ENCODE measurements around the gene MARCHF10. TPM values are rescaled to one million over a fixed set of nuclear protein-coding genes. Genes with fewer than 3 reads are reported as not detected.
"Not testable (repeated sequence)": the region's sequence is repeated elsewhere in the genome, so short reads cannot be mapped to it uniquely, and the experiment has no call there.

The MARCHF10 gene
- total RNA-seq, 1 experiment from 2014 or later, result not detected

- CTCF ChIA-PET, result interaction anchor here (0.6 kb wide), 1 partner anchor 270 kb away, joined by 4 read pairs; no protein-coding TSS in a partner anchor
- Mint-ChIP-seq H3K36me3 (ENCODE audit: insufficient read depth, unreplicated experiment) (no peaks in the 10 kb centered on the region), H3K27me3 (ENCODE audit: insufficient read depth, unreplicated experiment) (no peaks in the 10 kb centered on the region), H3K4me1 (ENCODE audit: insufficient read depth, unreplicated experiment) (no peaks in the 10 kb centered on the region), H3K4me3 (ENCODE audit: unreplicated experiment) (no peak overlapping the region), H3K9me3 (ENCODE audit: unreplicated experiment) (no peaks in the 10 kb centered on the region), H3K27ac (ENCODE audit: low read depth, unreplicated experiment) (no peak overlapping the region)
- intact Hi-C loops (cut with micrococcal nuclease), result no loop called here
- POLR2A ChIA-PET, result no interaction called here
- BruUV-seq (replicated peaks), result no TSS peak
- DNase-seq (ENCODE audit: unreplicated experiment), result no peak
- no peak for TF ChIP-seq CTCF (IDR thresholded peaks at IDR 0.05; ENCODE audit: unreplicated experiment)
Observed at GRCh38 chr17:62696726-62697490, 111.2 kb downstream of the MARCHF10 start.

GRCh38 chr17:62696256-62696655 is 111.9 kb downstream of the MARCHF10 start:
- Mint-ChIP-seq H3K9me3 (ENCODE audit: unreplicated experiment) (no peaks in the 10 kb centered on the region), H3K4me1 (ENCODE audit: insufficient read depth, unreplicated experiment) (no peaks in the 10 kb centered on the region), H3K4me3 (ENCODE audit: unreplicated experiment) (no peak overlapping the region), H3K27ac (ENCODE audit: low read depth, unreplicated experiment) (no peak overlapping the region), H3K27me3 (ENCODE audit: insufficient read depth, unreplicated experiment) (no peaks in the 10 kb centered on the region), H3K36me3 (ENCODE audit: insufficient read depth, unreplicated experiment) (no peaks in the 10 kb centered on the region)
- no peak for TF ChIP-seq CTCF (IDR thresholded peaks at IDR 0.05; ENCODE audit: unreplicated experiment)
- no TSS peak for BruUV-seq (replicated peaks)
- intact Hi-C loops (cut with micrococcal nuclease), result no loop called here
- CTCF ChIA-PET, result no interaction called here
- no peak for DNase-seq (ENCODE audit: unreplicated experiment)
- POLR2A ChIA-PET, result no interaction called here

GRCh38 chr17:62695093-62695738 is 112.9 kb downstream of the MARCHF10 start:
- H3K27me3 Mint-ChIP-seq (ENCODE audit: insufficient read depth, unreplicated experiment); H3K4me3 Mint-ChIP-seq (ENCODE audit: unreplicated experiment); H3K4me1 Mint-ChIP-seq (ENCODE audit: insufficient read depth, unreplicated experiment); H3K9me3 Mint-ChIP-seq (ENCODE audit: unreplicated experiment); H3K27ac Mint-ChIP-seq (ENCODE audit: low read depth, unreplicated experiment); intact Hi-C loops (cut with micrococcal nuclease); BruUV-seq (replicated peaks); DNase-seq (ENCODE audit: unreplicated experiment); H3K36me3 Mint-ChIP-seq (ENCODE audit: insufficient read depth, unreplicated experiment): not testable (repeated sequence)
- ChIA-PET POLR2A (interaction anchor here (0.5 kb wide), 1 partner anchor 283 kb away, joined by 3 read pairs; no protein-coding TSS in a partner anchor), CTCF (interaction anchor here (0.5 to 1.7 kb wide), 3 partner anchors 8 to 712 kb away, joined by 3 to 6 read pairs (median 3); no protein-coding TSS in a partner anchor)

- Mint-ChIP-seq H3K27me3 (ENCODE audit: insufficient read depth, unreplicated experiment) (no peaks in the 10 kb centered on the region), H3K9me3 (ENCODE audit: unreplicated experiment) (no peaks in the 10 kb centered on the region), H3K4me1 (ENCODE audit: insufficient read depth, unreplicated experiment) (no peaks in the 10 kb centered on the region), H3K4me3 (ENCODE audit: unreplicated experiment) (no peak overlapping the region), H3K27ac (ENCODE audit: low read depth, unreplicated experiment) (no peak overlapping the region), H3K36me3 (ENCODE audit: insufficient read depth, unreplicated experiment) (no peaks in the 10 kb centered on the region)
- DNase-seq (ENCODE audit: unreplicated experiment), result no peak
- ChIA-PET POLR2A (interaction anchor here (0.5 kb wide), 1 partner anchor 646 kb away, joined by 3 read pairs; no protein-coding TSS in a partner anchor), CTCF (interaction anchor here (0.7 to 1.7 kb wide), 5 partner anchors 9 to 713 kb away, joined by 3 to 6 read pairs (median 3); no protein-coding TSS in a partner anchor)
- intact Hi-C loops (cut with micrococcal nuclease), result no loop called here
- TF ChIP-seq CTCF (IDR thresholded peaks at IDR 0.05; ENCODE audit: unreplicated experiment), result no peak
- no TSS peak for BruUV-seq (replicated peaks)
Observed at GRCh38 chr17:62693616-62694409, 114.3 kb downstream of the MARCHF10 start.
